NCI-H2227 (cell line): ENCODE results near the gene VWF.
"Not testable (repeated sequence)": the region's sequence is repeated elsewhere in the genome, so short reads cannot be mapped to it uniquely, and the experiment has no call there.

Experiments
- DNase-seq: peaks from one replicate; lab custom pipeline; 2025; ENCODE audit not compliant: unreplicated experiment; lab: John Stamatoyannopoulos, UW

VWF gene

GRCh38 chr12:6041891-6042290, 82.6 kb downstream of the VWF start:
- no peak for DNase-seq

GRCh38 chr12:6040815-6041214, 83.7 kb downstream of the VWF start:
- no peak for DNase-seq

- DNase-seq = peak; percentile 72
Measured at GRCh38 chr12:6039894-6040601, 84.4 kb downstream of the VWF start.

GRCh38 chr12:6038160-6038559, 86.3 kb downstream of the VWF start:
- peak; percentile 32 for DNase-seq

- DNase-seq = no peak
Measured at GRCh38 chr12:6037459-6037858, 87.0 kb downstream of the VWF start.

GRCh38 chr12:6036509-6036908, 88.0 kb downstream of the VWF start:
- DNase-seq = no peak

- no peak for DNase-seq
Measured at GRCh38 chr12:6034596-6034995, 89.9 kb downstream of the VWF start.

- DNase-seq = no peak
Measured at GRCh38 chr12:6033546-6033945, 90.9 kb downstream of the VWF start.

- no peak for DNase-seq
Measured at GRCh38 chr12:6032726-6033125, 91.7 kb downstream of the VWF start.

- DNase-seq = no peak
Measured at GRCh38 chr12:6031001-6031400, 93.5 kb downstream of the VWF start.

GRCh38 chr12:6030081-6030480, 94.4 kb downstream of the VWF start:
- DNase-seq = no peak

GRCh38 chr12:6029401-6029800, 95.1 kb downstream of the VWF start:
- DNase-seq = no peak

GRCh38 chr12:6026998-6027397, 97.5 kb downstream of the VWF start:
- DNase-seq = no peak

GRCh38 chr12:6025703-6026298, 98.7 kb downstream of the VWF start:
- DNase-seq = not testable (repeated sequence)

GRCh38 chr12:6024066-6024465, 100.4 kb downstream of the VWF start:
- DNase-seq = not testable (repeated sequence)

GRCh38 chr12:6020930-6021329, 103.5 kb downstream of the VWF start:
- no peak for DNase-seq

GRCh38 chr12:6020511-6020910, 104.0 kb downstream of the VWF start:
- not testable (repeated sequence) for DNase-seq

GRCh38 chr12:6019256-6019655, 105.2 kb downstream of the VWF start:
- DNase-seq = not testable (repeated sequence)

GRCh38 chr12:6018265-6018664, 106.2 kb downstream of the VWF start:
- no peak for DNase-seq

GRCh38 chr12:6016756-6017155, 107.7 kb downstream of the VWF start:
- no peak for DNase-seq

GRCh38 chr12:6016004-6016403, 108.5 kb downstream of the VWF start:
- not testable (repeated sequence) for DNase-seq

GRCh38 chr12:6015271-6015670, 109.2 kb downstream of the VWF start:
- not testable (repeated sequence) for DNase-seq
